Activated CD8-positive, alpha-beta memory T cell treated with anti-CD3 and anti-CD28 coated beads for 24 hours (primary cell): ENCODE measurements around the gene PWWP3B.
"Not testable (repeated sequence)": the region's sequence is repeated elsewhere in the genome, so short reads cannot be mapped to it uniquely, and the experiment has no call there.

Source experiments
- DNase-seq: peaks from one replicate; pipeline ENCODE4 v3.0.0-alpha.2; 2020

The PWWP3B gene

GRCh38 chrX:106168107-106168506 lies at the start of gene PWWP3B:
Gene PWWP3B (plus strand): TSS chrX:106168305. CDS start chrX:106205433, 37,128 bp downstream.
- DNase-seq = no peak

GRCh38 chrX:106139048-106139447 lies 29.1 kb upstream of the PWWP3B start:
- DNase-seq = no peak

- no peak for DNase-seq
Observed at GRCh38 chrX:106144755-106145639, 23.1 kb upstream of the PWWP3B start.

- no peak for DNase-seq
Observed at GRCh38 chrX:106150701-106151100, 17.4 kb upstream of the PWWP3B start.

GRCh38 chrX:106159861-106160282 lies 8.2 kb upstream of the PWWP3B start:
- no peak for DNase-seq

- DNase-seq = no peak
Observed at GRCh38 chrX:106170318-106170717, 2.2 kb downstream of the PWWP3B start.

- DNase-seq = no peak
Observed at GRCh38 chrX:106171293-106171820, 3.3 kb downstream of the PWWP3B start.

- DNase-seq = no peak
Observed at GRCh38 chrX:106177106-106177981, 9.2 kb downstream of the PWWP3B start.

GRCh38 chrX:106177982-106178321 lies 9.8 kb downstream of the PWWP3B start:
- DNase-seq = no peak

GRCh38 chrX:106178826-106179225 lies 10.7 kb downstream of the PWWP3B start:
- no peak for DNase-seq

GRCh38 chrX:106183685-106184084 lies 15.6 kb downstream of the PWWP3B start:
- DNase-seq = not testable (repeated sequence)

- DNase-seq = no peak
Observed at GRCh38 chrX:106201502-106202178, 33.5 kb downstream of the PWWP3B start.

- no peak for DNase-seq
Observed at GRCh38 chrX:106203315-106203714, 35.2 kb downstream of the PWWP3B start.

- no peak for DNase-seq
Observed at GRCh38 chrX:106208154-106208553, 40.0 kb downstream of the PWWP3B start.
